Osteoblast (primary cell): ENCODE data around the gene ARHGDIA. TPM values are rescaled to one million over a fixed set of nuclear protein-coding genes. Genes with fewer than 3 reads are reported as not detected.
A peak's percentile ranks its signal among the peaks of the same experiment; 100 is the strongest.

Experiments
- DNase-seq: peaks from one replicate; pipeline ENCODE4 v3.0.0; 2011; ENCODE audit warnings: low spot score, mixed read lengths; ENCODE audit not compliant: insufficient read length; ENCODE audit errors: missing footprints
- H2AFZ ChIP-seq: 2 replicates; pipeline ENCODE4 v1.6.0; 2011; ENCODE audit warnings: mild to moderate bottlenecking, low read length
- H3K27ac ChIP-seq: 2 replicates; pipeline ENCODE4 v1.5.1; 2011; ENCODE audit warnings: mild to moderate bottlenecking, low read depth, low read length, moderate library complexity
- H3K27me3 ChIP-seq: 2 replicates; pipeline ENCODE4 v1.6.0; 2012; ENCODE audit warnings: mild to moderate bottlenecking, control low read depth, inconsistent platforms, low read length, moderate library complexity; ENCODE audit not compliant: insufficient read depth
- H3K36me3 ChIP-seq: 2 replicates; pipeline ENCODE4 v1.5.1; 2011; ENCODE audit warnings: mild to moderate bottlenecking, low read length, control low read depth, moderate library complexity; ENCODE audit not compliant: insufficient read depth
- H3K4me1 ChIP-seq: 2 replicates; pipeline ENCODE4 v1.5.1; 2011; ENCODE audit warnings: mild to moderate bottlenecking, low read length, control low read depth, moderate library complexity; ENCODE audit not compliant: insufficient read depth
- H3K4me2 ChIP-seq: 2 replicates; pipeline ENCODE4 v1.6.0; 2011; ENCODE audit warnings: mild to moderate bottlenecking, low read length; ENCODE audit not compliant: insufficient read depth
- H3K4me3 ChIP-seq: fragments of 200-600 bp; sonication (generic); 3 replicates; pipeline ENCODE4 v1.5.1; 2012; ENCODE audit warnings: mild to moderate bottlenecking, low read length, inconsistent platforms; ENCODE audit not compliant: insufficient read depth
- H3K79me2 ChIP-seq: 2 replicates; pipeline ENCODE4 v1.6.0; 2012; ENCODE audit warnings: mild to moderate bottlenecking, low read length, control low read depth, inconsistent platforms; ENCODE audit not compliant: insufficient read depth
- H3K9me3 ChIP-seq: 2 replicates; pipeline ENCODE4 v1.5.1; 2011; ENCODE audit warnings: low read depth, low read length, control low read depth
- H4K20me1 ChIP-seq: 2 replicates; pipeline ENCODE4 v1.6.0; 2012; ENCODE audit warnings: mild to moderate bottlenecking, low read length, control low read depth; ENCODE audit not compliant: insufficient read depth
- CTCF ChIP-seq: IDR thresholded peaks from 2 replicates; pipeline ENCODE4 v1.5.1; 2011; ENCODE audit warnings: mild to moderate bottlenecking, low read depth, low read length, moderate library complexity; ENCODE audit errors: extremely low read depth
- total RNA-seq: library from RNA; depleted of rRNA; stranded (reverse); fragments of >200 nt; gene quantifications from 2 replicates; pipeline ENCODE4 v1.2.3, GENCODE V29; 2012

ARHGDIA gene
- total RNA-seq, 1 donor = 133 TPM

GRCh38 chr17:81907219-81908145 lies 36.3 kb upstream of the ARHGDIA start:
- Histone ChIP-seq H4K20me1 (peaks cover 15% of the 10 kb centered on the region), H3K36me3 (peaks cover 9% of the 10 kb centered on the region), H3K9me3 (no peaks in the 10 kb centered on the region), H3K79me2 (peaks cover 12% of the 10 kb centered on the region), H3K27ac (no peak overlapping the region), H3K4me3 (no peak overlapping the region), H2AFZ (no peak overlapping the region), H3K4me2 (no peak overlapping the region), H3K27me3 (no peaks in the 10 kb centered on the region), H3K4me1 (peaks cover 5% of the 10 kb centered on the region)
- DNase-seq = no peak
- peak; percentile 13 for TF ChIP-seq CTCF

GRCh38 chr17:81906476-81907218 lies 35.5 kb upstream of the ARHGDIA start:
- Histone ChIP-seq H2AFZ (no peak overlapping the region), H3K36me3 (peaks cover 3% of the 10 kb centered on the region), H3K27me3 (no peaks in the 10 kb centered on the region), H3K4me2 (no peak overlapping the region), H3K4me3 (no peak overlapping the region), H3K4me1 (peaks cover 5% of the 10 kb centered on the region), H3K9me3 (no peaks in the 10 kb centered on the region), H3K79me2 (peaks cover 12% of the 10 kb centered on the region), H4K20me1 (peaks cover 10% of the 10 kb centered on the region), H3K27ac (no peak overlapping the region)
- no peak for TF ChIP-seq CTCF
- no peak for DNase-seq

GRCh38 chr17:81905993-81906392 lies 34.9 kb upstream of the ARHGDIA start:
- peak; percentile 85 for DNase-seq
- no peak overlapping the region for H3K4me2 ChIP-seq
- no peak for TF ChIP-seq CTCF
- H3K4me3 ChIP-seq = no peak overlapping the region
- H3K9me3 ChIP-seq = no peaks in the 10 kb centered on the region
- no peak overlapping the region for H2AFZ ChIP-seq
- H3K27me3 ChIP-seq = no peaks in the 10 kb centered on the region
- peaks cover 5% of the 10 kb centered on the region for H3K4me1 ChIP-seq
- no peak overlapping the region for H3K27ac ChIP-seq
- peaks cover 12% of the 10 kb centered on the region for H3K79me2 ChIP-seq
- peaks cover 10% of the 10 kb centered on the region for H4K20me1 ChIP-seq
- H3K36me3 ChIP-seq = peaks cover 3% of the 10 kb centered on the region

- no peak overlapping the region for H2AFZ ChIP-seq
- H3K4me2 ChIP-seq = no peak overlapping the region
- H3K36me3 ChIP-seq = peaks cover 3% of the 10 kb centered on the region
- TF ChIP-seq CTCF = no peak
- H3K4me3 ChIP-seq = no peak overlapping the region
- DNase-seq = peak; percentile 69
- peaks cover 4% of the 10 kb centered on the region for H3K4me1 ChIP-seq
- peaks cover 10% of the 10 kb centered on the region for H4K20me1 ChIP-seq
- no peak overlapping the region for H3K27ac ChIP-seq
- no peaks in the 10 kb centered on the region for H3K9me3 ChIP-seq
- H3K79me2 ChIP-seq = peaks cover 10% of the 10 kb centered on the region
- H3K27me3 ChIP-seq = no peaks in the 10 kb centered on the region
Observed at GRCh38 chr17:81905424-81905875, 34.3 kb upstream of the ARHGDIA start.
